Breast epithelium (tissue), 4 donors: ENCODE data around the gene FAM149B1. TPM values are rescaled to one million over a fixed set of nuclear protein-coding genes. Genes with fewer than 3 reads are reported as not detected.

Source experiments
- DNase-seq, 2 donors: peaks; one replicate each; pipeline ENCODE4 v3.0.0-alpha.2; 2019; ENCODE audit warnings: low spot score in 2 of 2
- H3K27ac ChIP-seq, 2 donors: fragments of 200-600 bp; sonication (generic) in 1 of 2; one replicate each; pipeline ENCODE4 v1.5.1; 2016 to 2019; ENCODE audit warnings: mild to moderate bottlenecking in 1 of 2
- H3K27me3 ChIP-seq, 2 donors: fragments of 200-600 bp; sonication (generic) in 1 of 2; one replicate each; pipeline versions ENCODE4 v1.5.1 to v1.6.0; 2017 to 2019; ENCODE audit warnings: control low read depth in 1 of 2, mild to moderate bottlenecking in 1 of 2
- H3K36me3 ChIP-seq: fragments of 200-600 bp; one replicate; pipeline ENCODE4 v1.5.1; 2019
- H3K4me1 ChIP-seq, 2 donors: fragments of 200-600 bp; sonication (generic); one replicate each; pipeline ENCODE4 v1.5.1; 2016 to 2019; ENCODE audit warnings: control low read depth in 1 of 2
- H3K4me3 ChIP-seq, 3 donors: fragments of 200-600 bp; sonication (generic); 1 replicate in 2 of 3; 2 replicates in 1 of 3; pipeline ENCODE4 v1.5.1; 2016 to 2019; ENCODE audit warnings: mild to moderate bottlenecking in 3 of 3, moderate library complexity in 2 of 3
- H3K9me3 ChIP-seq, 2 donors: fragments of 200-600 bp; sonication (generic) in 1 of 2; one replicate each; pipeline ENCODE4 v1.5.1; 2016 to 2019; ENCODE audit warnings: control low read depth in 1 of 2
- POLR2A ChIP-seq: fragments of 450-650 bp; IDR thresholded peaks from one replicate; pipeline ENCODE4 v1.6.1; 2016; ENCODE audit warnings: antibody characterized with exemption, mild to moderate bottlenecking, moderate library complexity
- POLR2AphosphoS5 ChIP-seq, 3 donors: sonication (generic); formaldehyde crosslinking; IDR thresholded peaks; one replicate each; pipeline ENCODE4 v1.6.1; 2017; ENCODE audit warnings: antibody characterized with exemption in 3 of 3
- intact Hi-C: fragments of 100-400 bp; cut with DNase I; formaldehyde crosslinking; loops from one replicate; pipeline ENCODE4 v1.15.1; 2023; ENCODE audit warnings: low total_unique reads
- total RNA-seq, 3 donors: library from RNA; depleted of rRNA; stranded (reverse); fragments of >200 nt; gene quantifications; one replicate each; pipeline ENCODE4 v1.1.0, GENCODE V29; 2016
- TF ChIP-seq, protein P1 (sequence below), 3 donors: fragments of 450-650 bp; IDR thresholded peaks; one replicate each; pipeline ENCODE4 v1.5.1; 2016 to 2017; ENCODE audit warnings: antibody characterized with exemption in 3 of 3, mild to moderate bottlenecking in 3 of 3, moderate library complexity in 3 of 3

The FAM149B1 gene
- total RNA-seq, 3 donors from 2014 or later, result 19.4 to 24.6 (median 19.7) TPM

GRCh38 chr10:73190188-73190587 is 22.3 kb downstream of the FAM149B1 start:
- TF ChIP-seq, protein P1, sequence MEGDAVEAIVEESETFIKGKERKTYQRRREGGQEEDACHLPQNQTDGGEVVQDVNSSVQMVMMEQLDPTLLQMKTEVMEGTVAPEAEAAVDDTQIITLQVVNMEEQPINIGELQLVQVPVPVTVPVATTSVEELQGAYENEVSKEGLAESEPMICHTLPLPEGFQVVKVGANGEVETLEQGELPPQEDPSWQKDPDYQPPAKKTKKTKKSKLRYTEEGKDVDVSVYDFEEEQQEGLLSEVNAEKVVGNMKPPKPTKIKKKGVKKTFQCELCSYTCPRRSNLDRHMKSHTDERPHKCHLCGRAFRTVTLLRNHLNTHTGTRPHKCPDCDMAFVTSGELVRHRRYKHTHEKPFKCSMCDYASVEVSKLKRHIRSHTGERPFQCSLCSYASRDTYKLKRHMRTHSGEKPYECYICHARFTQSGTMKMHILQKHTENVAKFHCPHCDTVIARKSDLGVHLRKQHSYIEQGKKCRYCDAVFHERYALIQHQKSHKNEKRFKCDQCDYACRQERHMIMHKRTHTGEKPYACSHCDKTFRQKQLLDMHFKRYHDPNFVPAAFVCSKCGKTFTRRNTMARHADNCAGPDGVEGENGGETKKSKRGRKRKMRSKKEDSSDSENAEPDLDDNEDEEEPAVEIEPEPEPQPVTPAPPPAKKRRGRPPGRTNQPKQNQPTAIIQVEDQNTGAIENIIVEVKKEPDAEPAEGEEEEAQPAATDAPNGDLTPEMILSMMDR (IDR thresholded peaks at IDR 0.05), result no peak
- TF ChIP-seq POLR2A (no peak), POLR2AphosphoS5 (IDR thresholded peaks at IDR 0.05) (no peak)
- intact Hi-C loops, result no loop called here

GRCh38 chr10:73205081-73205480 is 37.2 kb downstream of the FAM149B1 start:
- TF ChIP-seq POLR2A (no peak), POLR2AphosphoS5 (IDR thresholded peaks at IDR 0.05) (no peak)
- TF ChIP-seq, protein P1 (IDR thresholded peaks at IDR 0.05), result no peak
- H3K27ac ChIP-seq, result no peak overlapping the region
- H3K4me1 ChIP-seq, result no peaks in the 10 kb centered on the region
- no peak overlapping the region for H3K4me3 ChIP-seq
- no peak for DNase-seq
- no peaks in the 10 kb centered on the region for H3K27me3 ChIP-seq
- no peaks in the 10 kb centered on the region for H3K36me3 ChIP-seq
- intact Hi-C loops, result no loop called here
- no peaks in the 10 kb centered on the region for H3K9me3 ChIP-seq

More at GRCh38 chr10:73190188-73190587, 22.3 kb downstream of the FAM149B1 start:
- no peaks in the 10 kb centered on the region for H3K27me3 ChIP-seq
- H3K27ac ChIP-seq, result no peak overlapping the region
- H3K36me3 ChIP-seq, result no peaks in the 10 kb centered on the region
- DNase-seq, result no peak
- H3K4me3 ChIP-seq, result no peak overlapping the region
- H3K9me3 ChIP-seq, result no peaks in the 10 kb centered on the region
- H3K4me1 ChIP-seq, result no peaks in the 10 kb centered on the region

GRCh38 chr10:73205890-73206289 is 38.0 kb downstream of the FAM149B1 start:
- H3K27ac ChIP-seq, result no peak overlapping the region
- no peak for DNase-seq
- H3K27me3 ChIP-seq, result no peaks in the 10 kb centered on the region
- intact Hi-C loops, result no loop called here
- no peaks in the 10 kb centered on the region for H3K9me3 ChIP-seq
- H3K36me3 ChIP-seq, result no peaks in the 10 kb centered on the region
- TF ChIP-seq POLR2AphosphoS5 (IDR thresholded peaks at IDR 0.05) (no peak), POLR2A (no peak)
- TF ChIP-seq, protein P1 (IDR thresholded peaks at IDR 0.05), result no peak
- H3K4me3 ChIP-seq, result no peak overlapping the region
- H3K4me1 ChIP-seq, result no peaks in the 10 kb centered on the region

DNA sequence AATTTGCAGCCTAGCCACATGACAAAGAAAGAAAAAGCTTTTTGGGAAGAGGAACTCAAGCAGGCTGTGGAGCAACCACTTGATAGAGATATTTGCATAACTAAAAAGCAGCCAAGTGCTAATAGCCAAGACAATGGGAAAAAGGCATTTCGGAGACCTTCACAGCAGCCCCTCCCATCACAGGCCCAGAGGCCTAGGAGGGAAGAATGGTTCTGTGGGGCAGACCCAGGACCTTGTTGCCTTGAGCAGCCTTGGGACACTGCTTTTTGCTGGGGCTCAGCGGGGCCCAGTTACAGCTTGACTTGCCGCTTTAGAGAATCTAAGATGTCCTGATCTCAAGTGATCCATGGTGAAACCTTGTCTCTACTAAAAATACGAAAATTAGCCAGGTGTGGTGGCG is 38.5 kb downstream of the FAM149B1 start:
- Histone ChIP-seq H3K9me3 (no peaks in the 10 kb centered on the region), H3K4me1 (no peaks in the 10 kb centered on the region), H3K27ac (no peak overlapping the region), H3K4me3 (no peak overlapping the region), H3K27me3 (no peaks in the 10 kb centered on the region), H3K36me3 (no peaks in the 10 kb centered on the region)
- intact Hi-C loops, result no loop called here
- DNase-seq, result no peak
- TF ChIP-seq, protein P1 (IDR thresholded peaks at IDR 0.05), result no peak

GRCh38 chr10:73207883-73208282 is 40.0 kb downstream of the FAM149B1 start:
- intact Hi-C loops, result no loop called here
- H3K27me3 ChIP-seq, result no peaks in the 10 kb centered on the region
- no peaks in the 10 kb centered on the region for H3K4me1 ChIP-seq
- H3K4me3 ChIP-seq, result no peak overlapping the region
- TF ChIP-seq POLR2AphosphoS5 (IDR thresholded peaks at IDR 0.05), result no peak
- TF ChIP-seq POLR2A, result no peak
- TF ChIP-seq, protein P1 (IDR thresholded peaks at IDR 0.05), result no peak
- DNase-seq, result no peak
- no peak overlapping the region for H3K27ac ChIP-seq
- H3K9me3 ChIP-seq, result no peaks in the 10 kb centered on the region
- no peaks in the 10 kb centered on the region for H3K36me3 ChIP-seq
